Activated T-helper 1 cell treated with Interleukin-2 at 50 U/mL for 16 hours (primary cell): ENCODE data around the gene SNORC.
"Not testable (repeated sequence)": the region's sequence is repeated elsewhere in the genome, so short reads cannot be mapped to it uniquely, and the experiment has no call there.

Experiments
- DNase-seq: peaks from one replicate; pipeline ENCODE4 v3.0.0-alpha.2; 2020; ENCODE audit warnings: low read depth

The SNORC gene

GRCh38 chr2:232870018-232870765, at the start of gene SNORC:
TSS of gene SNORC (plus strand) at chr2:232870264. CDS start at chr2:232870342, 78 bp downstream.
- no peak for DNase-seq

- no peak for DNase-seq
These were observed 40.1 kb upstream of the SNORC start for GRCh38 chr2:232829988-232830387.

- no peak for DNase-seq
These were observed 38.6 kb upstream of the SNORC start for GRCh38 chr2:232831496-232831895.

- DNase-seq: no peak
These were observed 36.2 kb upstream of the SNORC start for GRCh38 chr2:232833830-232834229.

GRCh38 chr2:232835687-232836208, 34.3 kb upstream of the SNORC start:
- DNase-seq: no peak

- DNase-seq: no peak
These were observed 33.1 kb upstream of the SNORC start for GRCh38 chr2:232836934-232837333.

- peak; percentile 29 for DNase-seq
These were observed 31.6 kb upstream of the SNORC start for GRCh38 chr2:232838406-232838874.

- DNase-seq: no peak
These were observed 30.5 kb upstream of the SNORC start for GRCh38 chr2:232839411-232840079.

GRCh38 chr2:232842689-232843088, 27.4 kb upstream of the SNORC start:
- DNase-seq: no peak

- DNase-seq: no peak
These were observed 26.2 kb upstream of the SNORC start for GRCh38 chr2:232843834-232844233.

- DNase-seq: no peak
These were observed 24.0 kb upstream of the SNORC start for GRCh38 chr2:232846055-232846454.

- DNase-seq: no peak
These were observed 20.0 kb upstream of the SNORC start for GRCh38 chr2:232850039-232850438.

GRCh38 chr2:232852081-232852480, 18.0 kb upstream of the SNORC start:
- not testable (repeated sequence) for DNase-seq

- DNase-seq: no peak
These were observed 17.4 kb upstream of the SNORC start for GRCh38 chr2:232852676-232853075.

GRCh38 chr2:232854082-232854481, 16.0 kb upstream of the SNORC start:
- DNase-seq: no peak

- no peak for DNase-seq
These were observed 12.9 kb upstream of the SNORC start for GRCh38 chr2:232857158-232857563.

- no peak for DNase-seq
These were observed 10.6 kb upstream of the SNORC start for GRCh38 chr2:232859385-232859916.

GRCh38 chr2:232860593-232861241, 9.3 kb upstream of the SNORC start:
- no peak for DNase-seq

- no peak for DNase-seq
These were observed 8.7 kb upstream of the SNORC start for GRCh38 chr2:232861353-232861752.

GRCh38 chr2:232863996-232864395, 6.1 kb upstream of the SNORC start:
- DNase-seq: no peak

- DNase-seq: no peak
These were observed 4.9 kb upstream of the SNORC start for GRCh38 chr2:232865165-232865564.

- no peak for DNase-seq
These were observed 4.0 kb upstream of the SNORC start for GRCh38 chr2:232866104-232866503.
